ENCODE measurements around the gene TAF3. TPM values are rescaled to one million over a fixed set of nuclear protein-coding genes. Genes with fewer than 3 reads are reported as not detected.
A peak's percentile ranks its signal among the peaks of the same experiment; 100 is the strongest.
"Not testable (repeated sequence)": the region's sequence is repeated elsewhere in the genome, so short reads cannot be mapped to it uniquely, and the experiment has no call there.

The TAF3 gene
- polyA plus RNA-seq, 1 donor, result 12.1 TPM

DNA sequence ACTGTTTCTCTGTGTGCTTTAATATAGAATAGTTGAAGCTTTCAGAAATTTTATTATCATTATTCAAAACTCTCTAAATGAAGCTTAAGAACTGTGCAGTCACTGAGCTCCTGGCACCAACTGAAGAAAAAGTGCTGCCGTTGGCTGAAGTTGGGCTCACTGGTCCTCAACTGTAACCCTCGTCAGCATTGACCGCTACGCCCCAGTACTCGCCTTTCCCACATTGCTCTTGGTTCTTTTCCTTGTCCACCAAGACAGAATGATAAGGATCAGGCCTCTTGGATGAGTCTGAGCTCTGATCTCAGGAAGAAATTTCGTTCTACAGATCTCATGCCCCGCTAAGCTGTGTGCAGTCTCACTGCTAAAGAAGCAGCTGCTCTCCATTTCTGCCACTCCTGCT lies 7.9 kb upstream of the TAF3 start:
- DNase-seq, result no peak

DNA sequence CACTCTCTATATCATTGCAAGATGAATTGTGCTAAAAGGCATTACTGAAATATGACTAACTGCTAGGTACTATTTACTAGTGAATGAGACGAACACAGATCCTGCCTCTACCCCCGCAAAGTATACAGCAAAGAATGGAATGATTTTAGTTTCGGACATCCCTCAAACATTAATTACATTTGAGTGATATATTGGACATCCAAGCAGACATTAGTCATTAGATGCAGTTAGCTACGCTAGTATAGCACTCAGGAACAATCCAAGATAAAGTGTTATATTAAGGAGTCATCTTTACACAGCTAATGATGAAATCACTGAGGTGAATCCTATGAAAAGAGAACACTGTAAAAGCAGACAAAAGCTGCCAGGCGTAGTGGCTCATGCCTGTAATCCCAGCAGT lies 7.3 kb upstream of the TAF3 start:
- DNase-seq, result no peak

DNA sequence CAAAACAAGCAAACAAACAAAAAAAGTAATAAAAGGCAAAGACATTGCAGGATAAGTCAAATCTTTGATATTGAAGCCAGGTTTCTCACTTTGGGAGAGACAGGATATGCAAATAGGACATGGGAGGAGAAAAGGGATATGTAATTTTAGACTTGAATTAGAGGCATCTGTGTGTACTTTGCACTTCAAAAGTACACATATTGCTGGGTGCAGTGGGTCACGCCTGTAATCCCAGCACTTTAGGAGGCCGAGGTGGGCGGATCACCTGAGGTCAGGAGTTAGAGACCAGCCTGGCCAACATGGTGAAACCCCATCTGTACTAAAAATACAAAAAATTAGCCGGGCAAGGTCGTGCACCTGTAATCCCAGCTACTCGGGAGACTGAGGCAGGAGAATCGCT lies 6.6 kb upstream of the TAF3 start:
- not testable (repeated sequence) for DNase-seq

DNA sequence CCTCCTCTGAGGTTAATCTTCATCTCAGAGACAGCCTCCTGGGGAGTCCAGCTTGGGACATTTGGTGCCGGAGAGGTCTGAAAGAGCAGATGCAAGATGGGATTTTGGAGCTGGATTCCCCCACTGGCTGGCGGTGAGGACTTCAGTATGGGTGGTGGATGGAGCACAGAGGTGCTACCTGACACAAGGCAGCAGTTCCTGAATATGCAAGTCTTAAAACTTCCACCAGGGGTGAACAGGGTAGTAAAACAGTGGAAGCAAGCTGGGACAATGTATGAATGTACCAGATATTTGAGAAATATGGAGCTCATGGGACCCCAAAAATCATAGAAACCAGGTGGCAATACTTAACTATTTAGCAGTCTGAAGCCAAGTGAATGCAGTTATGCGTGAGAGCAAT lies 4.8 kb upstream of the TAF3 start:
- DNase-seq, result no peak

DNA sequence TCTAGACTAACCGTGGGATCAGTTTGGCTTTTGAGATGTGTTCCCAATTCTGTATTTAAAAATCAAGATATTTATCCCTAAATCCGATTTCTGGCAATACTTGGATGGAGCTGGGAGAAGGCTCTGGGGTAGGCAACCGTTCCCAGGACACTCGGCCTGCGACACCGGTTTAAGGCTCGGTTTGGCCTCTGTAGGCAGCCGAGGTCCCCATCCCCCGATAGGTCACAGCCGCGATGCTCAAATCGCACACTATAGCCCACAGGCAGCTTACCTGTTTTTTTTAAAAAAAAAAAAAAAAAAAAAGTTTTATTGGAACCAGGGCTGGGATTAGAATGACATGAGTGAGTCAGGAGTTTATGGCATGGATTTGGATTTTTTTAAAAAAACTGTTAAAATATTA lies 729 bp upstream of the TAF3 start:
- DNase-seq, result no peak

DNA sequence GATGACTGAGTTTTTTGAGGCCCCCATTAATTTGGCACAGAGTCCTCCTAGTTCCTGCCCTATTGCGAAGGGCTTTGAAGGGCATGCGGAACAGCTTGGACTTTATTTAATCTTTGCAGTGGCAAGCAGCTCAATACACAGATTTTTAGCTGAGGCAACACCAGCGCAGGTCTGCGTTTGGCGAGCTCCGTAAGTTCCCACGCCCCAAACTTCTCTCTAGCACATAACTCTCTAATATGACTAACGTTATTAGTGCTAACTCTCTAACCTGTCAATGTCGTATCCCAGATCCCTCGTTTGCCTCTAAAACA lies 366 bp upstream of the TAF3 start:
- no peak for DNase-seq

DNA sequence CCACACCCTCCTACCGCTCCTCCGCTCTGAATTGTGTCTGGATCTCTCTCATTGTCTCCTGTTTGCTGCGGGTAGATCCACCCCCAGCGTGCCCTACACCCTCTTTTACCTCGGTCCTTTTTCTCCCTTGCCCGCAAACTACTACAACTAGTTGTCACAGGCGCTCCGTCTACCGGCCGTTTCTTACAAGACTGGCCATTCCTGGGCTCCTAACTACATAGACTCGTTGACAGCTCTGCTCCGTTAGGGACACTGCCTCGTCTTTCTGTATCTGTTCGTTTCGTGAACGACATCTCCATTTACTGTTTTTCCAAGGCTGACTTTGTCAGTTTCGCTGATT lies 786 bp downstream of the TAF3 start:
- peak; percentile 38 for DNase-seq

DNA sequence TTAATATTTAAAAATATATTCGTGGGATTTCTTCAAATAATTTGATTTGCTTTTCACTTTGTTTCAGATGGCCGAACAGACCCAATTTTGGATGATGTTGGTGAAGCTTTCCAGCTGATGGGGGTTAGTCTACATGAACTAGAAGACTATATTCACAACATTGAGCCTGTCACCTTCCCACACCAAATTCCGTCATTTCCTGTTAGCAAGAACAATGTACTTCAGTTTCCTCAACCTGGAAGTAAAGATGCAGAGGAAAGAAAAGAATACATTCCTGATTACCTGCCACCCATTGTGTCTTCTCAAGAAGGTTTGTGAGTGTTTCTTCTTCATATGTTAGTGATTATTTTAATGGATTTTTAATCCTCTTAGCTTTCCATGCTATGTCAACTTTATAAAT lies 5.9 kb downstream of the TAF3 start:
- no peak for DNase-seq

DNA sequence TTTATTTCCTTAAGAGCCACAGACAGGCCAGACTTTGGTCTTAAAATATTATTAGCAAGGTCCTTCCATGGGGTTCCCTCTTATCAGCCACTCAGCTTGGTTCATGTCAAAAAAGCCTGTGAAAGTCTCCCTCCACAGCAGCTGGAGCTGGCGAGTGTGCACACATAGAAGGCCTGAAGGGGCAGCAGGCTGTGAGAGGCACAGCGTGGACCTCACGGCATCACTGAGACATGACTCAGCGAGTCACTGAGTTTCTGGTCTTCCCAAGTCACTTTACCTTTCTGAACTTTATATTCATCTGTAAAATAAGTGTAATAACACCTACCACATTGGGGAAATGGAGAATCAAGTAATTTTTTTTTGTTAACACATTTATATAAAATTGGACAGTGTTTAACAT lies 8.7 kb downstream of the TAF3 start:
- DNase-seq, result no peak

DNA sequence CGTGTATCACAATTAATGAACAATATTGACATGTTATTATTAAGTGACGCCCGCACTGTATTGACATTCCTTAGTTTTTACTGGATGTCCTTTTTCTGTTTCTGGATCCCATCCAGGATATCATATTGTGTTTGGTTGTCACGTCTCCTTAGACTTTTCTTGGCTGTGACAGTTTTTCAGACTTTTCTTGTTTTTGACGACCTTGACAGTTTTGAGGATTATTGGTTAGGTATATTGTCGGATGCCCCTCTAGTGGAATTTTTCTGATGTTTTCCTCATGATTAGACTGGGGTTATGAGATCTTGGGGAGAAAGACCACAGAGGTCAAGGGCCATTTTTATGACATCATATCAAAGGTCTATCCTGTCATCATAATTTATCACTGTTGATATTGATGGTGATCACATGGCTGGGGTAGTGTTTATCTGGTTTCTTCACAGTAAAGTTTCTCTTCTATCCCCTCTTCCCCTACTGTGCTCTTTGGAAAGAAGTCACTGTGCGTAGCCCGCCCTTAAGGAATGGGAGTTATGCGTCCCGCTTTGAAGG lies 11.1 kb downstream of the TAF3 start:
- DNase-seq, result no peak

DNA sequence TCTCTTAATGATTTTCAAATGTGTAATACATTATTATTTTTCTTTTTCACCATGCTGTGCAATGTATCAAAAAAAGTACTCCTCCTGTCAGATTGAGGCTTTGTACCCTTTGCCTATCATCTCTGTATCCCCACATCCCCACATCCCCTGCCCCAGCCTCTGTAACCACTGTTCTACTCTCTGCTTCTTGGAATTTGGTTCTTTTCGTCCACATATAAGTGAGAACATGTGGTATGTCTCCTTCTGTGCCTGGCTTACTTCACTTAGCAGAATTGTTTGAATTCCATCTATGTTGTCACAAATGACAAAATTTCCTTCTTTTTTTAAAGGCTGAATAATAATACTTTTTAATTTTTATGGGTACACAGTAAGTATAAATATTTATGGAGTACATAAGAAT lies 13.8 kb downstream of the TAF3 start:
- DNase-seq, result no peak

DNA sequence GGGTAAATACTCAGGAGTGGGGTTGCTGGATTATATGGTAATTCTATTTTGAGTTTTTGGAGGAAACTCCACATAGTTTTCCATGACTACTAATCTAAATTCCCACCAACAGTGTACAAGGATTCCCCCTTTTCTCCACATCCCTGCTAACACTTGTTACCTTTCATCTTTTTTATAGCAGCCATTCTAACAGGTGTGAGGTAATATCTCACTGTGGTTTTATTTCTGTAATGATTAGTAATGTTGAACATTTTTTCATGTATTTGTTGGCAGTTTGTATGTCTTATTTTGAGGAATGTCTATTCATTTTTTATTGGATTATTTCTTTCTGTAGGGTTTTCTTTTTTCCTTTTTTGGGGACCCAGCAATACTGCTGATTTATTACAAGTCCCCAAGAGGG lies 14.9 kb downstream of the TAF3 start:
- DNase-seq, result no peak

DNA sequence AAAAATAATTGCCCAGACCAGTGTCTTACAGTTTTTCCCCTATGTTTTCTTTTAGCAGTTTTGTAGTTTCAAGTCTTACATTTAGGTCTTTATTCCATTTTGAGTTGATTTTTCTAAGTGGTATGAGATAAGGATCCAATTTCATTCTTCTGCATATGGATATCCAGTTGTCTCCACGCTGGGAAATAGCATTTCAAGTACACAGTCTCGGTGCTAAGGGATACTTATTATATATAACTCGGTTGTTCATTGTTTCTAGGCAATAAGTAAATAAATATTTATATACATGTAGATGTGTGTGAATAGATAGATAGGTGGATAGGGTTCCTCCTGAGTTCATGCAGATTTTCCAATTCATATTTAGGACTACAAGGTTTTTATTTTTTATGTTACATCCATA lies 16.0 kb downstream of the TAF3 start:
- no peak for DNase-seq

DNA sequence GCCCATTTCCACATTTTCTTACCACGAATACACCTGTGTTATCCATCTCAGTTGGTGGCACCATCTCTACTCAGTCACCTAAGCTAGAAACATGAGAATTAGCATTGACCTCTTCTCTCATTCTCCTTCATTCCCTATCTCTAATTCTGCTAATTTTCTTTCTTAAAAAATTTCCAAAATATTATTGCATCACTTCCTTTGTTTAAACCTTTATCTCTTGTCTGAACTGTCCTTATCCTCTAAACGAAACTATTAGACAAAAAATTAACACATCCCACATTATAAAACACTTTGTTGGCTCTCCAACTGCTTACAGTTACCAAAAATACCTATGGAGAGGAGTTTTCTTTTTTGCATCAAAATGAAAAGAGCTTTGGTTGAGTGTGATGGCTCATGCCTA lies 18.3 kb downstream of the TAF3 start:
- no peak for DNase-seq

DNA sequence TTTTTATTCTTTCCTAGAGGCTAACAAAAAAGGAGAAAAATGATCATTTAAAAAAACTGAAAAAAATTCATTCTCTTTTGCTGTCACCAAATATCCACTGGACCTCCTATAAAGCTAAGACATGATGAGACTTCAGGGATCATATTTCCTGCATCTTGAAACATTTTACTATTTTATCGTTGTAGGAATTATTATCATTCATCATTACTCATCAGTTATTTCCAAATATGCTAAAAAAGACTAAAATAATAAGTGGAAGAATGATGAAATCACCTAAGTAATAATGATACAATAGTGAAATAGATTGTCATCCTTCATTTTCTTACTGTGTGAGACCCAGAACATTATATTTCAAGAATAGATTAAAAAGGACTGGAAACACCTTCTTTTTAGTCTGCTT lies 28.3 kb downstream of the TAF3 start:
- no peak for DNase-seq

DNA sequence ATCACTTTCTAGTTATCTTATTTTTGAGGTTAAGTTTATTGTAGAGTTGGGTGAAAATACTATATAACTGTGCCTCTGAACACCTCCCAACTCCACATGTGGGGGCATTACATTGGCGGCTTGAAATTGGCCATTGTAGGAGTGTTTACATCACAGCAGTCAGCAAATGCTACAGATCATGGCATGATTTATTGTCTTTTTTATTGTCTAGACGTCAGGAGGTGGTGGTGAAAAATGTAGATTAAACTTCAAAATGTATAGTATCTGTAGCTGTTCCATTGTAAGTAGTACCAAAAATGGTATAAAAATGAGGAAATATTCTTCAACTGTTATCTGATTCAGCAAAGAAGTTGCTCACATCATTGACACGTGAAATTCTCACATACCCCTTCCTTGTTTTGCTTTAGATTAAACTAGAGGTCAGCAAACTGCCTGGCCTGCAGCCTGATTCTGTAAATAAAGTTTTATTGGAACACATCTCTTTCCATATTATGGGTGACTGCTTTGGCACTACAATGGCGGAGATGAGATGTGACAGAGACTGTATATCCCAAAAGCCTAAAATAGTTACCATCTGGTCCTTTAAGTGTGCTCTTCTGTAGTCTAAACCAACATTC lies 35.0 kb downstream of the TAF3 start:
- DNase-seq, result no peak

DNA sequence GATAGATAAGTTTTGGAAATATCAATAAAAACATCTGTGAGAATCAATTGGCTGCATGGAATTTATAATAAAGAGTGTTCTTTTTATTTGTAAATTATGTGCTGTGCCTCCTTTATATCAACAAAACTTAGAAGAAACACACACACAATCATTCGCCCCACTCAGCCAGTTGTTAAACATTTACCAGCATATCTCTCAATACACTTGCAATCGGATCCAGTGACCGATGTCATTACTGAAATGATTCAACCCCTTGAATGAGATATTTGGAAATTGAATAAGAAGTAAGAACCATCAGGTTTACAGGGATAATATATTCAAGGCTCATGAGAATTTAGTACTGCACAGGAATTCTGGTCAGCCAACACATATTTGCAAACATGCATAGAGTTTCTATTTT lies 35.6 kb downstream of the TAF3 start:
- DNase-seq, result no peak

DNA sequence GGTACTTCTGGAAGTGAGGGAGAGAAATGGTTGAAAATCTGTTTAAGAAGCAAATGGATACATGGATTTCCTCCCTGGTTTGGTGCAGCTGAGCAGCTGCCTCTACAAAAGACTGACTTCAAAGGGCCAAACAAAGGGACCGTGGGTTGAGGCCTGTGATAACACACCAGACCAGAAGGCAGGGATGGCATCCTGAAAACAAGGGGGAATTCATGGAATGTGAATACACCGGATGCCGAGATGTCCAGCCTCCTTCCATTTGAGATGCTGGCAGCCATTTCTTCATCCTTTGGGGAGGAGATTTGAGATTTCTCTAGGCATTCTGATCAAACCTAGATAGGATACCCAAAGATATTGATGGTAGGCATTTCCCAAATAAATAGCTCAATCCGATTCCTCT lies 36.9 kb downstream of the TAF3 start:
- no peak for DNase-seq

DNA sequence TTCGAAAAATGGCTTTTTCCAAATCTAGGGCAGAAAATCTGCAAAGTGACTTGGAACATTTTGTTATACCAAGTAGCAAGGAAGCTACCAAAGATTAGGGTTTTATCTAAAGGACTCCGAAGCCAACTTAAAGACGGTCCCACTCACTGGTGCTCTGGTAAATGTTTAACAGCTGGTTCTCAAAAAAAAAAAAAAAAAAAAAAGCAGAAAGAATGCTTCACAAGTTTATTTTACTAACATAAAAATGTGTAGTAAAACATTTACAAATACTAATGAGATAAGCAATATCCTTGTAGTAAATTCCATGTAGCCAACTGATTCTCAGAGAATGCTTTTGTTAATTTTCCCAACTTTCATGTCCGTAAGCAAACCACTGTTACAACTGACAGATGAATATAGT lies 38.4 kb downstream of the TAF3 start:
- no peak for DNase-seq

DNA sequence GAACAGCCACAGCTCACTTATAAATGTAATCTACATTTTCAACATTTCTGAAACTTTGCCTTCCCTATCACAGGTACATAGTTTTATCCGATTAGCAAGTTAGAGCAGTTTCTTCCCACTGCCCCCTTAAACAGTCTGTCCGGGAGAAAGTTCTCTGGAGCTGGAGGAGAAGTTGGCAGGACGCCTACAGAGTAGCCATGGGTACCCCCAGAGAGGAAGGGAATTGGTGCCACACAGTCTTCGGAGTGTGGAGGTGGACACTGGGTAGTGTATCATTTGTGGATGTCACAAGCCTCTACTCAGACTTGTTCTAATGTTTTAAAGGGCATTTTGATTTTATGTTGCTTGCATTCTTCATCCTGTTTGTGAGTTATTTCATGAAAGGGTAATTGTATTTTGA lies 39.0 kb downstream of the TAF3 start:
- DNase-seq, result no peak

DNA sequence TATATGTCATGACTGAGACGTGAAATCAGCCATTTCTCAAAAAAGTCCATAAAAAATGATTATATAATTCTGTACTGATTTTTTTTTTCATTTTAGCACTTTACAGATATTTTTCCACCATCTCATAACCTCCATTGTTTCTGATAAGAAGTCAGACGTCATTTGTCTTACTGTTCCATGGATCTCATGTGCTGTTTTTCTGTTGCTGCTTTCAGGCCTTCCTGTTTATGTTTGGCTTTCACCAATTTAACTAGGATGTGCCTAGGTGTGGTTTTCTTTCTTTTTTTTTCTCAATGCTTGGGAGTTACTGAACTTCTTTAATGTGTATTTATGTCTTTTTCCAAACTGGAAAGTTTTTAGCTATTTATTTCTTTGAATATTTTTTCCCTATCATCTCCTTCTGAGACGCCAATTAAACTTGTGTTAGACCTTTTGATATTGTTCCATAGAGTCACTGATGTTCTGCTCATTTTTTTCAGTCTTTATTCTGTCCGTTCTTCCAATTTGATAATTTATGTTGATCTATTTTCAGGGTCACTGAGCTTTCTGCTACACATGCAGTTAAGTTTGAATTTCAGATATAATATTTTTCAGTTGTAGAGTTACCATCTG lies 43.3 kb downstream of the TAF3 start:
- no peak for DNase-seq

DNA sequence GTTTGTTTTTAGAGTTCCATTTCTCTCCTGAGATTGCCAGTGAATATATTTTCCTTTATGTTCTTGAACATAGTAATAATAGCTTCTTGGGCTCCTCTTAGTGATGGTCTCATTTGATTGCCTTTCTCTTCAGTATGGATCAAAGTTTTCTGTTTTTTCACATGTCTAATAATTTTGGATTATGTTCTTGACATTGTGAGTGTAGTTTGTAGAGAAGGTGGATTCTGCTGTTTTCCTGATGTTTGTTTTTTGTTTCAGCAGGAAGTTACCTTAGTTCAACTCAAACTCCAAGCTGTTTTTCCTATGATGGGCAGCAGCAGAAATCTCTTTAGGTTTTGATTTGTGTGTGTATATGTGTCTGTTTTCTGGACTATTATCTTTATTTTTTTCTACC lies 43.8 kb downstream of the TAF3 start:
- no peak for DNase-seq

DNA sequence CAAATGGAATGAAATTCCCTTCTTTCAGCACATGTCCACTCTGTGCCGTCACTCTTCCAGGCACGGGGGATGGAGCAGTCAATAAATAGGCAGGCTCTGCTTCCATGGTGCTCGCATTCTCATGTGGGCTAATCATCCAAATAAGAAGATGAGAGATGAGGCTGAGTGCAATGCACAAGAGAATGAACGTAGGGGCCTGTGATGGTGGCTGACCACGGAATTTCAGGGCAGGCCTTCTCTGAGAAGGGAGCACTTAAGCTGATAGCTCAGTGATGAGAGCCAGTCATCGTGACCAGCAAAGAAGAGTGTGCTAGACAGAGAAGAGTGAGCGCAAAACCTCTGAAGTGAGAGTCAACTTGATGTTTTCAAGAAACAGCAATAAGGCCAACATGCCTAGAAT lies 47.9 kb downstream of the TAF3 start:
- no peak for DNase-seq

DNA sequence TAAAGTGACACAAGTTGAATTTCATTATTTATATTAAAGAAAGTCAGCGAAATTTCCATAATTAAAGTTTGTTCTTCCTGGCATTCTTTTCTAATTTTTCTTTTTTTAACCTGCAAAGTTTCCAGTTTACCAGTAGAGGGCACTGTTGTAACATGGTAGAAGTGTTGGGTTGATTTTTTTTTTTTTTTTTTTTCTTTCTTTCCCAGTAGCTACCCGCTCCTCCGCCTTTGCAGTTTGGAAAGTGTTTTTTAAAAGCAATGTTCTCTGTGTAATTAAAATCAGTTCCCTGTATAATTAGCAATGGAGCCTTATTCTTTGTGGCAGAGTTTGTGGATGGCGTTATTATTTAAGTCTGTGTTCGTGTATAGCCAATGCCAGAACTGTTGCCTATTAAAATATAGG lies 53.7 kb downstream of the TAF3 start:
- peak; percentile 55 for DNase-seq

DNA sequence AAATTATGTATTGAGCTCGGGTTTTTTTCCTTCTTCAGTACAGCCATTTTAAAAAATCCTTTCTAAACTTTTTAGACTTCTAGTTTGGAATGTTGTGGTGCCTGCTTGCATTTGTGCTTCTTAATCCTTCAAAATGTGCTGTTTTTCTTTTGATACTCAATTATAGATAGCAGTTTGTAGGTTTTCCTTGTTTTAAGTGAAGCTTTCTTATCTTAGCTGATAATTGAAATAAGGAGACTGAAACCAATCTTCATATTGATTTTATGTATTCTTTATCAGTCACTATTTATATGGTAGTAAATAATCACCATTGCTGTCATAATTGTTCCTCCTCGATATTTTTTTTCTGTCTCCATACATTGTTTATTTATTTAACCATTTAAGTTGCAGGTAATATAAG lies 56.6 kb downstream of the TAF3 start:
- no peak for DNase-seq

All from left kidney (tissue), 2 donors.